Neural crest cell (in vitro differentiated cells): ENCODE results near the gene SPTBN2. TPM values are rescaled to one million over a fixed set of nuclear protein-coding genes. Genes with fewer than 3 reads are reported as not detected.

Source experiments
- DNase-seq: peaks from one replicate; pipeline ENCODE4 v3.0.0; 2021; ENCODE audit warnings: low read depth, mixed read lengths, low spot score
- H3K27ac Mint-ChIP-seq: one replicate; pipeline ENCODE4 v1.8.0; 2021; ENCODE audit warnings: mild to moderate bottlenecking, mixed read lengths; ENCODE audit not compliant: unreplicated experiment
- H3K27me3 Mint-ChIP-seq: 2 replicates; pipeline ENCODE4 v1.8.0; 2021; ENCODE audit warnings: low read depth, mild to moderate bottlenecking, mixed read lengths
- H3K36me3 Mint-ChIP-seq: 2 replicates; pipeline ENCODE4 v1.8.0; 2021; ENCODE audit warnings: low read depth, mild to moderate bottlenecking, mixed read lengths
- H3K4me1 Mint-ChIP-seq: 2 replicates; pipeline ENCODE4 v1.8.0; 2021; ENCODE audit warnings: mixed read lengths
- H3K4me3 Mint-ChIP-seq: one replicate; pipeline ENCODE4 v1.8.0; 2021; ENCODE audit warnings: mild to moderate bottlenecking, mixed read lengths
- H3K9me3 Mint-ChIP-seq: 2 replicates; pipeline ENCODE4 v1.8.0; 2021; ENCODE audit warnings: mixed read lengths
- CTCF ChIP-seq: fragments of 200-600 bp; sonication (generic); conservative IDR thresholded peaks from 2 replicates; pipeline ENCODE4 v1.5.0; 2021; ENCODE audit warnings: antibody characterized with exemption, mild to moderate bottlenecking
- total RNA-seq: library from RNA; stranded (reverse); gene quantifications from 2 replicates; pipeline ENCODE4 v1.2.1, GENCODE V29; 2021

SPTBN2 gene
- total RNA-seq, 1 donor from 2014 or later = 43.6 TPM

- H3K27ac Mint-ChIP-seq = no peak overlapping the region
- peaks cover 33% of the 10 kb centered on the region for H3K27me3 Mint-ChIP-seq
- H3K4me3 Mint-ChIP-seq = no peak overlapping the region
- DNase-seq = no peak
- no peak for TF ChIP-seq CTCF
- H3K9me3 Mint-ChIP-seq = no peaks in the 10 kb centered on the region
- H3K4me1 Mint-ChIP-seq = peaks cover 29% of the 10 kb centered on the region
- H3K36me3 Mint-ChIP-seq = no peaks in the 10 kb centered on the region
Measured at GRCh38 chr11:66723693-66724092, 5.3 kb downstream of the SPTBN2 start.

DNA sequence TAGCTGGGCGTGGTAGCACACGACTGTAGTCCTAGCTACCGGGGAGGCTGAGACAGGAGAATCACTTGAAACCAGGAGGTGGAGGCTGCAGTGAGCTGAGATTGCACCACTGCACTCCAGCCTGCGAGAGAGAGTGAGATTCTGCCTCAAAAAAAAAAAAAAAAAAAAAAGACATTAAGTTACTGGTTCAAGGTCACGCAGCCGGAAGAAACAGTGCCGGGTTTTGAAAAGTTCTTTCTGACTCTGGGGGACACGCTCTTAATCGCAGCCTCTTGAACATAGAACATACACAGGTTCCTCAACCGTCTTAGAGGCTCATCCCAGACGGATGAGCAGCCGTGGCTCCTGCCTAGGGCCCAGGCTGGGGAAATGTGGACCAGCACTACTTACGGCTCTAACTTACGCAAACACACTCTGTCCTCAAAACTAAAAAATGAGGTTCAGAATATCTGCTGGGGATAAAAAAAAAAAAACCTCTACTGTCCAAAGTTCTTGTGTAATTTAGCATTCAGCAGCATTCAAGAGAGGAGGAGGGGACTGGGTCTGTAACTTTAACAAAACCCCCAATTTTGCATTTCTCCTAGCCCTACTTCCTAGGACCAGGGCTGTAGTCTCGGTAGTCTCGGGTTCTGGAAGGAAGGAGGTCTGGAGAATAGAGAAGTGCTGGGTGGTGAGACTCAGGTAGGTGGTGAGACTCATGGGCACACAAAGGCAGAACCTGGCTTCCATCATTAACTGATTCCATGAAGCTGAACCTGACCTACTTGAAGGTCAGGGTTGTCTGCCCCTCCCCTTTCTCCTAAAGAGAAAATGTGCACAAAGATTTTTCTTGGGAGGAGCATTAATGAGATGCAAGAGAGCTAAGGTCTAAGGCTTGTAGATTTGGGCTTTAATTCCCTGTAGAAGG, 6.0 kb downstream of the SPTBN2 start:
- DNase-seq = no peak
- H3K4me3 Mint-ChIP-seq = peak overlapping the region; percentile 41
- no peaks in the 10 kb centered on the region for H3K9me3 Mint-ChIP-seq
- H3K36me3 Mint-ChIP-seq = no peaks in the 10 kb centered on the region
- peaks cover 30% of the 10 kb centered on the region for H3K27me3 Mint-ChIP-seq
- no peak overlapping the region for H3K27ac Mint-ChIP-seq
- H3K4me1 Mint-ChIP-seq = peaks cover 26% of the 10 kb centered on the region
- TF ChIP-seq CTCF = no peak

GRCh38 chr11:66721939-66722338, 7.1 kb downstream of the SPTBN2 start:
- H3K27ac Mint-ChIP-seq = no peak overlapping the region
- peaks cover 23% of the 10 kb centered on the region for H3K4me1 Mint-ChIP-seq

GRCh38 chr11:66720899-66721470, 8.0 kb downstream of the SPTBN2 start:
- Mint-ChIP-seq H3K27ac (no peak overlapping the region), H3K4me1 (peaks cover 16% of the 10 kb centered on the region)

More at GRCh38 chr11:66721939-66722338, 7.1 kb downstream of the SPTBN2 start:
- peaks cover 26% of the 10 kb centered on the region for H3K27me3 Mint-ChIP-seq
- no peaks in the 10 kb centered on the region for H3K9me3 Mint-ChIP-seq
- no peaks in the 10 kb centered on the region for H3K36me3 Mint-ChIP-seq
- no peak for TF ChIP-seq CTCF
- H3K4me3 Mint-ChIP-seq = no peak overlapping the region
- no peak for DNase-seq

More at GRCh38 chr11:66720899-66721470, 8.0 kb downstream of the SPTBN2 start:
- Mint-ChIP-seq H3K27me3 (peaks cover 16% of the 10 kb centered on the region), H3K4me3 (no peak overlapping the region), H3K36me3 (no peaks in the 10 kb centered on the region), H3K9me3 (no peaks in the 10 kb centered on the region)
- no peak for TF ChIP-seq CTCF
- DNase-seq = no peak
